Epithelial cell of esophagus (primary cell): ENCODE results near the gene EPB41L1.

Experiments
- DNase-seq: peaks from one replicate; pipeline ENCODE4 v3.0.0; 2010; ENCODE audit warnings: low read depth
- H3K4me3 ChIP-seq: 2 replicates; pipeline ENCODE4 v1.5.1; 2011; ENCODE audit warnings: mild to moderate bottlenecking, low read length, control low read depth
- TF ChIP-seq, protein P1 (sequence below): IDR thresholded peaks from 2 replicates; pipeline ENCODE4 v1.5.1; 2011; ENCODE audit warnings: low read depth, mild to moderate bottlenecking, low read length, control low read depth, inconsistent platforms; ENCODE audit not compliant: insufficient read depth; ENCODE audit errors: missing control alignments

EPB41L1 gene

DNA sequence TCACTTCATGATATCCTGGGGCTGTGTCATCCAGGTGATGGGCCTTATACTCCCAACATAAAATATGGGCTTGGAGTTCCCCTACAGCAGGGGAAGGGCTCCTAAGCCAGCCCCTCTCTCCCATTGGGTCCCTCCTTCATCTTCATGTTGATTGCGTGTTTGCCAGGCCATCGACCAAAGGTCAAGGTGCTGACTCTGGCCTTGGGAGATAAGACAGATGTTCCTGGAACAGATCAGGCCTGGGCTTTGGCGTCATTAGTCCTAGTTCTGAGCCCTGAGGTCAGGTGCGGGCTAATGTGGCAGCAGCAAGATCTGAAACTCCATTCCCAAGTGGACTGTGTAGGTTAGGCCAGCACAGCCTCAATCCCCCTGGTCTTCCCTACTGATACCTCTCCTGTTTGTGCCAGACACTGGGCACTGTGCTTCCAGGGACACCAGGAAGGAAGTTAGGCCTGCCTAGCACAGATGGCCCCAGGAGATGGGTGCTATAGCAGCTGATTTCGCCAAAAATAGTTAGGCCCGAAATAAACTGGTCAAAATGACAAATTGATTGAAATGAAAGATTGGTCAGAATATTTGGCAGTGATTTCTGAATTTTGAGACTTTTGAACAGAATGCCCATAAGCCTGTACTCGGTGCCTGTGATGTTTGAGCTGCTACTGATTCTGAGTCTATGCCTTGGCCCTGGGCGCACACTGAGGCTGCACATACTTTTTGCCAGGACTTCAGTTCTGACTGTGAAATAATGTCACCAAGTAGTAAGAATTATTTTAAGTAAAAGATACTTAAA, 28.8 kb downstream of the EPB41L1 start:
- no peak overlapping the region for H3K4me3 ChIP-seq
- DNase-seq = no peak
- TF ChIP-seq, protein P1, sequence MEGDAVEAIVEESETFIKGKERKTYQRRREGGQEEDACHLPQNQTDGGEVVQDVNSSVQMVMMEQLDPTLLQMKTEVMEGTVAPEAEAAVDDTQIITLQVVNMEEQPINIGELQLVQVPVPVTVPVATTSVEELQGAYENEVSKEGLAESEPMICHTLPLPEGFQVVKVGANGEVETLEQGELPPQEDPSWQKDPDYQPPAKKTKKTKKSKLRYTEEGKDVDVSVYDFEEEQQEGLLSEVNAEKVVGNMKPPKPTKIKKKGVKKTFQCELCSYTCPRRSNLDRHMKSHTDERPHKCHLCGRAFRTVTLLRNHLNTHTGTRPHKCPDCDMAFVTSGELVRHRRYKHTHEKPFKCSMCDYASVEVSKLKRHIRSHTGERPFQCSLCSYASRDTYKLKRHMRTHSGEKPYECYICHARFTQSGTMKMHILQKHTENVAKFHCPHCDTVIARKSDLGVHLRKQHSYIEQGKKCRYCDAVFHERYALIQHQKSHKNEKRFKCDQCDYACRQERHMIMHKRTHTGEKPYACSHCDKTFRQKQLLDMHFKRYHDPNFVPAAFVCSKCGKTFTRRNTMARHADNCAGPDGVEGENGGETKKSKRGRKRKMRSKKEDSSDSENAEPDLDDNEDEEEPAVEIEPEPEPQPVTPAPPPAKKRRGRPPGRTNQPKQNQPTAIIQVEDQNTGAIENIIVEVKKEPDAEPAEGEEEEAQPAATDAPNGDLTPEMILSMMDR = no peak

DNA sequence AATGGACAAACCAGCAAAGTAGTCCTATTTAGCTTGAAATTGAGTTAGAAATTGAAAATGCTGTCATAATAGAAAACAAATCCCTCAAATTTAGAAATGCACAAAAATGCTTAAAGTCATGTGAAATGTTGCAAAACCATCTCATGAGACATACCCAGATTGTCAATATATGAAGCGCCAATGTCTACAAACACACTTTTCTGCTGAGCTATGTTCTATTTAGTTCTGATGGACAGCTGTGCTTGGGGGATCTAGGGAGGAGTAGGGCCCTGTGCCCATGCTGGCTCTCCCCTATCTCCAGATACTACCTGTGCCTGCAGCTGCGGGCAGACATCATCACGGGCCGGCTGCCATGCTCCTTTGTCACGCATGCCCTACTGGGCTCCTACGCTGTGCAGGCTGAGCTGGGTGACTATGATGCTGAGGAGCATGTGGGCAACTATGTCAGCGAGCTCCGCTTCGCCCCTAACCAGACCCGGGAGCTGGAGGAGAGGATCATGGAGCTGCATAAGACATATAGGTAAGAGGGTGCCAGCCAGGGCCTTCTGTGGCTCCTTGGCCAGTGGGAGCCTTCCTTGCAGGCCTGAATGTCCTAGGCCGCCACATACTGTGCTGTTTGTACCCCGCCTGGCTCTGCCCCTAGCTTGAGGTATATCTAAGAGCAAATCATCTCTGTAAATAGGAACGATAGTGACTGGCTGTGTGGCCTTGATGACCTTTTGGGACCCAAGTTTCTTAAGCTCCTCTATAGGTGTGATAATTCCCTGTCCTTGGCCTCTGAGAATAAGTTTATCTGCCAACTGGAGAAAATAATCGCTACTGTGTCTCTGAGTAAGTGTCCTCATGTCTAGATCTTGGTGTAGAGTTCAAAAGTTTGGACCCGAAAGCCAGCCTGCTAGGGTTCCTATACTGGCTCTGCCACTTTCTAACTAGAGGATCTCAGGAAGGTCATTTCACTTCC, 30.6 kb downstream of the EPB41L1 start:
- TF ChIP-seq, protein P1 = no peak
- no peak overlapping the region for H3K4me3 ChIP-seq
- DNase-seq = no peak

DNA sequence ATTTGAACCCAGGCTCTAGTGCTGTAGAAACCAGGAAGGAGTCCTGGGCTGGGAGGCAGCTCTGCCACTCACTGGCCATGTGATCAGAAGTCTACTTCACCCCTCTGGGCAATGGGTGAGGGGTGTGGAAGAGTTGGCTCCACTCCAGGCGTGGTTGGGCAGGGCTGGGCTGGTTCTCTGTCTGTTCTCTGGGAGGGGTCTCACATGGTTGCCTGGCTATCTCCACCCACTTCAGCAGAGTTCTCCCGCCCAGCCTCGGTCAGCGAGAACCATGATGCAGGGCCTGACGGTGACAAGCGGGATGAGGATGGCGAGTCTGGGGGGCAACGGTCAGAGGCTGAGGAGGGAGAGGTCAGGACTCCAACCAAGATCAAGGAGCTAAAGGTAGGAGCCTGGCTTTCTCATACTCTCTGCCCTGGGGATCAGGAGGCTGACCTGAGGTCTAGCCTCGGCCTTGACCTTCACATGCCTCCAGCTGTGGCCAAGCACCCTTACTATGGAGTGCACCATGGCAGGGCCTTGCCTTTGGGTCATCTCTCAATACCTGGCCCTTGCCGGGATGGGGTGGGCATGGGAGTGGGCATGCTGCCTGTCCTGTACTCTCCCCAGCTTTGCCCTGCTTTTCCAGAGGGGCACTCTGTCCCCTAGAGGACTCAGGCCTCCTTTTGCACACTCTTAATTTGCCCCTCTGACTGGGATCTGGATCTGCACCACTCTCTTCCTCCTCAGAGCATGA, 39.6 kb downstream of the EPB41L1 start:
- TF ChIP-seq, protein P1 = no peak
- no peak overlapping the region for H3K4me3 ChIP-seq
- no peak for DNase-seq

DNA sequence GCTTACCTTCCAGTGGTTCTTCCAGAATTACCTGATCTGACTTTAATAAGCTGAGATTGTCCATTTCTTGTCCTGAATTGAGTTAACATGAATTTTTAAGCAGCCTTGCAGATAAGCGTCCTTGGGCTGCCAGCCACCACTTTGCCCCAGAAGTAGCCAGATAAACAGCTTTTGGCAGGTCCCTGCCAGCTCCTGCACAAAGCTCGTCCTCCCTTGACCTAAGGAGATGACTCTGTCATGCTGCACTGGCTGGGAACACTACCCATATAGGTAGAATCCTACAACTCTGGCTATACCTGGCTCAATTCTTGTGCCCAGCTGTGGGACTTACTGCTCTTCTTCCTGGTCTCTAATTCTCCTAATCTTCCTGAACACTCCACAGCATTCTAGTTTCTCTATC, 42.1 kb downstream of the EPB41L1 start:
- TF ChIP-seq, protein P1 = no peak
- H3K4me3 ChIP-seq = no peak overlapping the region
- no peak for DNase-seq

DNA sequence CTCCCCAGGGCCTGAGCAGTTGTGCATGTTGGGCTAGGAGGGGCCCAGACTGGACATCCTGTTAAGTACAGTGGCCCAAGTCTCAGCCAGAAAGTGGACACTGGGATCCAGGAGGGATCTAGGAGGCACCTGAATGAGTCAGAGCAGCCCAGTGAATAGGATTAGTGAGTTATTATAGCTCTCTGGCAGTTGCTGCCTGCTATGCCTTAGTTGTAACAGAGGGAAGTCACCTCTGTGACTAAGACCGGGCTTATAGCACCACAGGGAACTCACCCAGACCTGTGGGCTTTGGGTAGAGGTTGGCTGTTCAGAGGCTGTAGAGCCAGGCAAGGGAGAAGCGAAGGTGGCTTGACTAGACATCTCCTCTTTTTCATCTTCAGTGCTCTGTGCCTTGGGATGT, 42.7 kb downstream of the EPB41L1 start:
- DNase-seq = peak; percentile 29
- TF ChIP-seq, protein P1 = no peak
- H3K4me3 ChIP-seq = no peak overlapping the region

DNA sequence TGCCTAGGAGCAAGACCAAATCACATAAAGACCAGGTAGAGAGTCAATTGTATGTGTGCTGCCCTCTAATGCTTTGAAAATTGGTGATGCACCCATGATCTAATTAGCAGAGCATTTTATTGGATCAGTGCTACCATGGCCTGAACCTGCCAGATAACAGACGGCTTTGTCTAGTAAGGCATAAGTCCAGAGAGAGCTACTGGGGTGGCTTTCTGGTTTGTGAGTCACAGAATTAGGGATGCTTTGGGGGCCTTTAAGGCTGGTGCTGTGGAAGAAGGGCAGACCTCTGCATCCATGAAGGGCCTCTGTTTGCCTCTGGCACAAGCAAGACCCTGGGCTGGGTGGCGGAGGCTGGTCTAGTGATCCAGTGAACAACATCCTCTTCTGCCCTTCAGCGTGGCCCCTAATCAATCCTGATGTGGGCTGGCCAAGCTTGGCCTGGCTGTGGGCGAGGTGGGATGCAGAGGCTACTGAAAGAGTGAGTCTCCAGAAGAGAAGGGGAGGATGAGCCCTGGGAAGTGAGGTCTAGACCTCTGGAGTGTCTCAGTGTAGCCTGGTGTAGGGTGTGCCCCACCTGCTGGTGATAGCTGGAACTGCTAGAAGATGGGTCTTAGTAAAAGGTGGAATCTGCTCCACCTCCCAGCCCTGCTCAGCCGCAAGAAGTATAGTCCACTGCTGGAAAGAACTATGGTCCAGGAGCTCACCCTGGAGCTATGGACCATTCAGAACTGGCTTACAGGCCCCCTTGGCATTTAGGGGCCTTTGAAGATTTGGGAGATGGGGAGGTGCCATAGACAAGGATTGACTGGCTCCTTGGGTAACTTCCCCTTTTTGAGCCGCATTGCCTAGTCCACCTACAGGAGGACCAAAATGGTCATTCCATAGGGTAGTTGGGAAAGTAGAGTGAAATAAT, 45.1 kb downstream of the EPB41L1 start:
- TF ChIP-seq, protein P1 = peak; percentile 96
- DNase-seq = peak; percentile 80
- no peak overlapping the region for H3K4me3 ChIP-seq
